ENCODE data around the gene FUT7. TPM values are rescaled to one million over a fixed set of nuclear protein-coding genes. Genes with fewer than 3 reads are reported as not detected.

FUT7 gene
- total RNA-seq, 1 donor = not detected

DNA sequence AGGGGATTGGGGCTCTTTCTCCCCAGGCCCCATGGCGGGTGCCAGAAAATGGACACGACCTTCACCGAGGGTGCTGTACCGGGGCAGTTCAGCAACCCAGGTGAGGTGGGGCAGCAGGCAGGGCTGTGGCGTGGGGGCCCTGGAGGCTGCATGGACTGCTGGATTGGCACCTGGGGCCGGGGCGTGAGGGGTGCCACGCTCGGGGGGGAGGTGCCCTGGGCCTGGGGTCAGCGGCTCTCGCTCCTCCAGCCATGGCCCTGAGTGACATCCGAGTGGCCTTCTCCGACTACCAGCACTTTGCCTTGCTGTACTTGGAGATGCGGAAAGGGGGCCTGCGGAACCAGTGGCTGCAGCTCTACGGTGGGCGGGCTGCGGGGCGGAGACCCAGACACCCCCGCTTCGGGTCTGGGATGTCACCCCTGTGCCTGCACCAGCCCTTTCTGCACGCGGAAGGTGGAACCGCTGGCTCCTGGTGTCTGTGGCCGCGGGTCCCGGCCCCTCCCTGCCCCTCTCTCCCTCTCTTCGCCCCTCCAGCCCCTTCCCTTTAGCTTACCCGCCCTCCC lies 47.3 kb downstream of the FUT7 start:
- no peaks in the 10 kb centered on the region for H3K36me3 ChIP-seq (ENCODE audit: insufficient read depth, low read length)
- no peak overlapping the region for H2AFZ ChIP-seq (ENCODE audit: low read length)
- no peaks in the 10 kb centered on the region for H3K79me2 ChIP-seq (ENCODE audit: insufficient read depth, low read length)
- H3K9me3 ChIP-seq (ENCODE audit: low read depth, low read length) = no peaks in the 10 kb centered on the region
- TF ChIP-seq, protein P1, sequence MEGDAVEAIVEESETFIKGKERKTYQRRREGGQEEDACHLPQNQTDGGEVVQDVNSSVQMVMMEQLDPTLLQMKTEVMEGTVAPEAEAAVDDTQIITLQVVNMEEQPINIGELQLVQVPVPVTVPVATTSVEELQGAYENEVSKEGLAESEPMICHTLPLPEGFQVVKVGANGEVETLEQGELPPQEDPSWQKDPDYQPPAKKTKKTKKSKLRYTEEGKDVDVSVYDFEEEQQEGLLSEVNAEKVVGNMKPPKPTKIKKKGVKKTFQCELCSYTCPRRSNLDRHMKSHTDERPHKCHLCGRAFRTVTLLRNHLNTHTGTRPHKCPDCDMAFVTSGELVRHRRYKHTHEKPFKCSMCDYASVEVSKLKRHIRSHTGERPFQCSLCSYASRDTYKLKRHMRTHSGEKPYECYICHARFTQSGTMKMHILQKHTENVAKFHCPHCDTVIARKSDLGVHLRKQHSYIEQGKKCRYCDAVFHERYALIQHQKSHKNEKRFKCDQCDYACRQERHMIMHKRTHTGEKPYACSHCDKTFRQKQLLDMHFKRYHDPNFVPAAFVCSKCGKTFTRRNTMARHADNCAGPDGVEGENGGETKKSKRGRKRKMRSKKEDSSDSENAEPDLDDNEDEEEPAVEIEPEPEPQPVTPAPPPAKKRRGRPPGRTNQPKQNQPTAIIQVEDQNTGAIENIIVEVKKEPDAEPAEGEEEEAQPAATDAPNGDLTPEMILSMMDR (IDR thresholded peaks at IDR 0.05; ENCODE audit: extremely low read depth, low read depth, low read length) = no peak
- DNase-seq (ENCODE audit: insufficient read length, low spot score, missing footprints) = no peak
- H3K4me1 ChIP-seq (ENCODE audit: insufficient read depth, low read length) = no peaks in the 10 kb centered on the region
- no peak overlapping the region for H3K4me3 ChIP-seq (ENCODE audit: insufficient read depth, low read length)
- no peaks in the 10 kb centered on the region for H4K20me1 ChIP-seq (ENCODE audit: insufficient read depth, low read length)
- no peak overlapping the region for H3K4me2 ChIP-seq (ENCODE audit: insufficient read depth, low read length)
- H3K27me3 ChIP-seq (ENCODE audit: insufficient read depth, low read length) = peaks cover 24% of the 10 kb centered on the region
- no peak overlapping the region for H3K27ac ChIP-seq (ENCODE audit: low read depth, low read length)

- H2AFZ ChIP-seq (ENCODE audit: low read length) = no peak overlapping the region
- H3K9me3 ChIP-seq (ENCODE audit: low read depth, low read length) = no peaks in the 10 kb centered on the region
- no peak for DNase-seq (ENCODE audit: insufficient read length, low spot score, missing footprints)
- no peaks in the 10 kb centered on the region for H3K36me3 ChIP-seq (ENCODE audit: insufficient read depth, low read length)
- H3K27me3 ChIP-seq (ENCODE audit: insufficient read depth, low read length) = peaks cover 24% of the 10 kb centered on the region
- H3K27ac ChIP-seq (ENCODE audit: low read depth, low read length) = no peak overlapping the region
- TF ChIP-seq, protein P1 (IDR thresholded peaks at IDR 0.05; ENCODE audit: extremely low read depth, low read depth, low read length) = no peak
- H3K4me1 ChIP-seq (ENCODE audit: insufficient read depth, low read length) = no peaks in the 10 kb centered on the region
- H3K4me3 ChIP-seq (ENCODE audit: insufficient read depth, low read length) = no peak overlapping the region
- H3K4me2 ChIP-seq (ENCODE audit: insufficient read depth, low read length) = no peak overlapping the region
- no peaks in the 10 kb centered on the region for H4K20me1 ChIP-seq (ENCODE audit: insufficient read depth, low read length)
- no peaks in the 10 kb centered on the region for H3K79me2 ChIP-seq (ENCODE audit: insufficient read depth, low read length)
Measured at GRCh38 chr9:136983656-136984314, 48.1 kb downstream of the FUT7 start.

DNA sequence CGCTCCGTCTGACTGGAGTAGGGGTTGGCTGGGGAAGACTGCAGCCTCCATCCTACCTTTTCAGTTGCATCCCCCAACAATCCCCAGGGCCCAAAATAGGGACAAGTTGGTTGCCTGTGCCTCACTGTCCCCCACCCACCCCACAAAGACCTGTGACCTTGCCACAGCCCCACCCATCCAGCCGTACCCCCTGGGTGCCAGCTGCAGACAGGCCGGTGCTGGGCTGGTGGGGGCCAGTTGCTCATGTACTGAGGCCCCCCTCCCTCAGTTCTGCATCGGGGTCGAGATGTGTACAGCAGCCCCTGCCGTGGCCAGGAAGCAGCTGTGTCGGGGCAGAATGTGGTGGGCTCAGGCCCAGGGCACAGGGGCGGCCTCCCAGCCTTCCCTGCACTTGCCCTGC lies 48.7 kb downstream of the FUT7 start:
- no peak overlapping the region for H3K27ac ChIP-seq (ENCODE audit: low read depth, low read length)
- H3K4me1 ChIP-seq (ENCODE audit: insufficient read depth, low read length) = no peaks in the 10 kb centered on the region
- no peaks in the 10 kb centered on the region for H3K79me2 ChIP-seq (ENCODE audit: insufficient read depth, low read length)
- DNase-seq (ENCODE audit: insufficient read length, low spot score, missing footprints) = no peak
- no peaks in the 10 kb centered on the region for H4K20me1 ChIP-seq (ENCODE audit: insufficient read depth, low read length)
- H3K4me3 ChIP-seq (ENCODE audit: insufficient read depth, low read length) = no peak overlapping the region
- H3K27me3 ChIP-seq (ENCODE audit: insufficient read depth, low read length) = peaks cover 24% of the 10 kb centered on the region
- no peaks in the 10 kb centered on the region for H3K36me3 ChIP-seq (ENCODE audit: insufficient read depth, low read length)
- H3K4me2 ChIP-seq (ENCODE audit: insufficient read depth, low read length) = no peak overlapping the region
- H2AFZ ChIP-seq (ENCODE audit: low read length) = no peak overlapping the region
- TF ChIP-seq, protein P1 (IDR thresholded peaks at IDR 0.05; ENCODE audit: extremely low read depth, low read depth, low read length) = no peak
- no peaks in the 10 kb centered on the region for H3K9me3 ChIP-seq (ENCODE audit: low read depth, low read length)

GRCh38 chr9:136982232-136983051 lies 49.4 kb downstream of the FUT7 start, which contains the start of gene LCNL1:
Gene LCNL1 (plus strand): TSS chr9:136982993. CDS start chr9:136983587, 594 bp downstream.
- Histone ChIP-seq H3K27me3 (ENCODE audit: insufficient read depth, low read length) (peaks cover 24% of the 10 kb centered on the region), H4K20me1 (ENCODE audit: insufficient read depth, low read length) (no peaks in the 10 kb centered on the region), H3K9me3 (ENCODE audit: low read depth, low read length) (no peaks in the 10 kb centered on the region), H3K27ac (ENCODE audit: low read depth, low read length) (no peak within 1 kb of the TSS), H3K4me1 (ENCODE audit: insufficient read depth, low read length) (peaks cover 5% of the 10 kb centered on the region), H3K36me3 (ENCODE audit: insufficient read depth, low read length) (no peaks in the 10 kb centered on the region), H3K79me2 (ENCODE audit: insufficient read depth, low read length) (no peaks in the 10 kb centered on the region), H3K4me3 (ENCODE audit: insufficient read depth, low read length) (no peak within 1 kb of the TSS), H2AFZ (ENCODE audit: low read length) (no peak within 1 kb of the TSS), H3K4me2 (ENCODE audit: insufficient read depth, low read length) (no peak within 1 kb of the TSS)
- TF ChIP-seq, protein P1 (IDR thresholded peaks at IDR 0.05; ENCODE audit: extremely low read depth, low read depth, low read length) = no peak
- no peak for DNase-seq (ENCODE audit: insufficient read length, low spot score, missing footprints)

Data from osteoblast (primary cell).